HUES64 (cell line): ENCODE data around the gene CYREN.
"Not testable (repeated sequence)": the region's sequence is repeated elsewhere in the genome, so short reads cannot be mapped to it uniquely, and the experiment has no call there.

ENCODE experiments used
- H3K27ac ChIP-seq: 2 replicates; pipeline ENCODE4 v1.7.0; 2013; ENCODE audit warnings: low read depth, low read length, inconsistent platforms
- H3K27me3 ChIP-seq: 2 replicates; pipeline ENCODE4 v1.6.1; 2013; ENCODE audit warnings: mild to moderate bottlenecking, low read length; ENCODE audit not compliant: insufficient read depth
- H3K36me3 ChIP-seq: 2 replicates; pipeline ENCODE4 v1.6.1; 2013; ENCODE audit warnings: mild to moderate bottlenecking, low read length; ENCODE audit not compliant: insufficient read depth
- H3K4me1 ChIP-seq: 2 replicates; pipeline ENCODE4 v1.6.1; 2013; ENCODE audit warnings: mild to moderate bottlenecking, low read length, moderate library complexity; ENCODE audit not compliant: insufficient read depth
- H3K4me3 ChIP-seq: 2 replicates; pipeline ENCODE4 v1.5.1; 2013; ENCODE audit warnings: mild to moderate bottlenecking, low read length, moderate library complexity
- H3K9ac ChIP-seq: 2 replicates; pipeline ENCODE4 v1.6.1; 2013; ENCODE audit warnings: mild to moderate bottlenecking, low read depth, low read length
- H3K9me3 ChIP-seq: 2 replicates; pipeline ENCODE4 v1.6.1; 2013; ENCODE audit warnings: low read depth, low read length; ENCODE audit not compliant: insufficient read depth
- WGBS: fragments of 150-250, 120-280 bp; methylation state at CpG from one replicate; pipeline ENCODE4 v1.1.7; 2013; ENCODE audit warnings: missing lambda C conversion rate; 5-methylcytosine and 5-hydroxymethylcytosine counted together

Gene CYREN

GRCh38 chr7:135175931-135176330, 5.4 kb upstream of the CYREN start:
- Histone ChIP-seq H3K27ac (no peak overlapping the region), H3K4me3 (no peak overlapping the region), H3K36me3 (no peaks in the 10 kb centered on the region), H3K27me3 (no peaks in the 10 kb centered on the region), H3K9ac (no peak overlapping the region), H3K4me1 (peaks cover 14% of the 10 kb centered on the region), H3K9me3 (peaks cover 10% of the 10 kb centered on the region)
- 93% methylated on average over 6 of the region's 6 CpGs for WGBS

GRCh38 chr7:135174941-135175340, 4.4 kb upstream of the CYREN start:
- Histone ChIP-seq H3K27ac (no peak overlapping the region), H3K36me3 (no peaks in the 10 kb centered on the region), H3K9ac (no peak overlapping the region), H3K9me3 (peaks cover under 1% of the 10 kb centered on the region), H3K4me1 (peaks cover 14% of the 10 kb centered on the region), H3K4me3 (no peak overlapping the region), H3K27me3 (no peaks in the 10 kb centered on the region)
- WGBS = 91% methylated on average over 7 of the region's 7 CpGs

- WGBS = 82% methylated on average over 4 of the region's 4 CpGs
- H3K36me3 ChIP-seq, H3K4me3 ChIP-seq: not testable (repeated sequence)
Observed at GRCh38 chr7:135173916-135174315, 3.4 kb upstream of the CYREN start.

GRCh38 chr7:135171581-135172291, 1.2 kb upstream of the CYREN start:
- H3K9me3 ChIP-seq, H3K4me3 ChIP-seq, H3K4me1 ChIP-seq, H3K27me3 ChIP-seq: not testable (repeated sequence)
- Histone ChIP-seq H3K9ac (0 out of 2 replicates have a peak overlapping the region, but pooled peaks have one; percentile 5), H3K36me3 (peaks cover 20% of the 10 kb centered on the region), H3K27ac (peak overlapping the region; percentile 65; the same call in 1 of the 2 replicates)
- WGBS = 85% methylated on average over 19 of the region's 19 CpGs

More at GRCh38 chr7:135173916-135174315, 3.4 kb upstream of the CYREN start:
- not testable (repeated sequence) for H3K9me3 ChIP-seq, H3K27me3 ChIP-seq, H3K27ac ChIP-seq, H3K9ac ChIP-seq
- peaks cover 20% of the 10 kb centered on the region for H3K4me1 ChIP-seq

- Histone ChIP-seq H3K4me3 (peak overlapping the region; percentile 99), H3K27ac (peak overlapping the region; percentile 100), H3K36me3 (peaks cover 27% of the 10 kb centered on the region), H3K9ac (peak overlapping the region; percentile 99)
- H3K27me3 ChIP-seq, H3K4me1 ChIP-seq, H3K9me3 ChIP-seq: not testable (repeated sequence)
- 19% methylated on average over 9 of the region's 12 CpGs for WGBS
Observed at GRCh38 chr7:135170998-135171481, 533 bp upstream of the CYREN start.

GRCh38 chr7:135169964-135170273, 588 bp downstream of the CYREN start:
- H3K4me1 ChIP-seq = peaks cover 6% of the 10 kb centered on the region
- no peaks in the 10 kb centered on the region for H3K27me3 ChIP-seq
- no peaks in the 10 kb centered on the region for H3K9me3 ChIP-seq
- H3K27ac ChIP-seq = peak overlapping the region; percentile 100
- peak overlapping the region; percentile 99 for H3K4me3 ChIP-seq
- 2% methylated on average over 17 of the region's 17 CpGs for WGBS
- peak overlapping the region; percentile 99 for H3K9ac ChIP-seq
- H3K36me3 ChIP-seq = peaks cover 39% of the 10 kb centered on the region

GRCh38 chr7:135169141-135169963, 1.2 kb downstream of the CYREN start:
- Histone ChIP-seq H3K36me3 (peaks cover 42% of the 10 kb centered on the region), H3K9me3 (no peaks in the 10 kb centered on the region), H3K4me3 (peak overlapping the region; percentile 99), H3K9ac (peak overlapping the region; percentile 99), H3K27ac (peak overlapping the region; percentile 100), H3K27me3 (no peaks in the 10 kb centered on the region), H3K4me1 (peaks cover 6% of the 10 kb centered on the region)
- 64% methylated on average over 11 of the region's 11 CpGs for WGBS

GRCh38 chr7:135168489-135169140, 1.9 kb downstream of the CYREN start:
- Histone ChIP-seq H3K9ac (no peak overlapping the region), H3K27ac (no peak overlapping the region), H3K9me3 (no peaks in the 10 kb centered on the region), H3K4me3 (no peak overlapping the region), H3K36me3 (peaks cover 49% of the 10 kb centered on the region), H3K4me1 (peaks cover 6% of the 10 kb centered on the region), H3K27me3 (no peaks in the 10 kb centered on the region)
- 90% methylated on average over 13 of the region's 13 CpGs for WGBS

GRCh38 chr7:135168001-135168400, 2.5 kb downstream of the CYREN start:
- Histone ChIP-seq H3K9ac (no peak overlapping the region), H3K27ac (no peak overlapping the region), H3K36me3 (peaks cover 51% of the 10 kb centered on the region), H3K27me3 (no peaks in the 10 kb centered on the region), H3K4me1 (peaks cover 6% of the 10 kb centered on the region), H3K4me3 (no peak overlapping the region), H3K9me3 (peaks cover 1% of the 10 kb centered on the region; the same call in 1 of the 2 replicates)
- WGBS = 91% methylated on average over 5 of the region's 9 CpGs

- no peak overlapping the region for H3K9ac ChIP-seq
- peaks cover 6% of the 10 kb centered on the region for H3K4me1 ChIP-seq
- peaks cover 54% of the 10 kb centered on the region for H3K36me3 ChIP-seq
- peaks cover 7% of the 10 kb centered on the region; the same call in 1 of the 2 replicates for H3K9me3 ChIP-seq
- H3K4me3 ChIP-seq = no peak overlapping the region
- H3K27ac ChIP-seq = no peak overlapping the region
- WGBS = 89% methylated on average over 12 of the region's 12 CpGs
- no peaks in the 10 kb centered on the region for H3K27me3 ChIP-seq
Observed at GRCh38 chr7:135167365-135167917, 3.1 kb downstream of the CYREN start.
